H1 (cell line): ENCODE data around the gene NUDT3. TPM values are rescaled to one million over a fixed set of nuclear protein-coding genes. Genes with fewer than 3 reads are reported as not detected.

Experiments
- CTCF ChIA-PET: fragments of 300-600 bp; sonication (Branson Sonifier 250); formaldehyde crosslinking; loops from one replicate; lab custom pipeline; 2021; ENCODE audit not compliant: partially characterized antibody; lab: Charles Lee
- POLR2A ChIA-PET: fragments of 300-600 bp; sonication (Branson Sonifier 250); formaldehyde crosslinking; loops from one replicate; lab custom pipeline; 2021; ENCODE audit warnings: inconsistent platforms; ENCODE audit not compliant: partially characterized antibody; lab: Charles Lee
- DNase-seq, 2 experiments: peaks; one replicate each; pipeline versions ENCODE4 v3.0.0 to v3.0.0-alpha.2; 2010 to 2022; ENCODE audit warnings: low spot score in 2 of 2, low read depth in 1 of 2, mixed read lengths in 1 of 2
- FAIRE-seq: peaks from 2 replicates; lab custom pipeline; 2011; peaks lifted over from hg19 to GRCh38; lab: Jason Lieb, UNC
- H2AFZ ChIP-seq: 2 replicates; pipeline ENCODE4 v1.8.1; 2012; ENCODE audit warnings: low read length, inconsistent platforms
- H2AK5ac ChIP-seq: 2 replicates; pipeline ENCODE4 v1.6.1; 2013; ENCODE audit warnings: low read depth, low read length
- H2BK120ac ChIP-seq: replicated peaks from 2 replicates; pipeline ENCODE3; 2013; ENCODE audit warnings: low read depth, low read length, inconsistent platforms
- H2BK12ac ChIP-seq: 2 replicates; pipeline ENCODE4 v1.6.1; 2013; ENCODE audit warnings: low read depth, low read length
- H2BK15ac ChIP-seq: 2 replicates; pipeline ENCODE4 v1.6.1; 2013; ENCODE audit warnings: low read length
- H2BK20ac ChIP-seq: 2 replicates; pipeline ENCODE4 v1.6.1; 2013; ENCODE audit warnings: low read length
- H2BK5ac ChIP-seq: 2 replicates; pipeline ENCODE4 v1.6.1; 2013; ENCODE audit warnings: low read depth, low read length
- H3K14ac ChIP-seq: 2 replicates; pipeline ENCODE4 v1.6.1; 2013; ENCODE audit warnings: inconsistent platforms; ENCODE audit not compliant: insufficient read length
- H3K18ac ChIP-seq: 2 replicates; pipeline ENCODE4 v1.6.1; 2013; ENCODE audit warnings: low read length; ENCODE audit errors: extremely low read depth
- H3K23ac ChIP-seq: 2 replicates; pipeline ENCODE4 v1.6.1; 2013; ENCODE audit warnings: inconsistent platforms; ENCODE audit not compliant: insufficient read length
- H3K23me2 ChIP-seq: 2 replicates; pipeline ENCODE4 v1.6.1; 2013; ENCODE audit warnings: low read depth, low read length
- H3K27ac ChIP-seq: 2 replicates; pipeline ENCODE4 v1.6.1; 2011; ENCODE audit warnings: low read depth, low read length, inconsistent platforms
- H3K27me3 ChIP-seq, 4 experiments: replicated peaks in 1 of 4; 1 replicate in 1 of 4; 2 replicates in 3 of 4; pipeline versions ENCODE4 v1.6.1 to v1.8.1; 2011 to 2013; ENCODE audit warnings: low read length in 3 of 4, mild to moderate bottlenecking in 3 of 4, inconsistent platforms in 2 of 4, mixed read lengths in 2 of 4, moderate library complexity in 1 of 4; ENCODE audit not compliant: control insufficient read depth in 3 of 4, insufficient read depth in 3 of 4; ENCODE audit errors: extremely low read depth in 1 of 4
- H3K36me3 ChIP-seq, 4 experiments: 2 replicates each; pipeline versions ENCODE4 v1.6.1 to v1.8.1; 2011 to 2013; ENCODE audit warnings: mild to moderate bottlenecking in 4 of 4, low read length in 3 of 4, moderate library complexity in 2 of 4, control low read depth in 1 of 4, inconsistent platforms in 1 of 4; ENCODE audit not compliant: insufficient read depth in 4 of 4, control insufficient read depth in 2 of 4
- H3K4ac ChIP-seq: replicated peaks from 2 replicates; pipeline ENCODE3; 2013; ENCODE audit warnings: low read length, low read depth, mixed read lengths, inconsistent platforms; ENCODE audit not compliant: insufficient read length
- H3K4me1 ChIP-seq, 4 experiments: replicated peaks in 1 of 4; 1 replicate in 1 of 4; 2 replicates in 3 of 4; pipeline versions ENCODE4 v1.6.1 to v1.8.1; 2011 to 2013; ENCODE audit warnings: low read length in 3 of 4, inconsistent platforms in 2 of 4, mixed read lengths in 1 of 4; ENCODE audit not compliant: insufficient read depth in 4 of 4, control insufficient read depth in 3 of 4
- H3K4me2 ChIP-seq, 2 experiments: 2 replicates each; pipeline versions ENCODE4 v1.6.1 to v1.8.1; 2011 to 2013; ENCODE audit warnings: low read depth in 2 of 2, low read length in 2 of 2, control low read depth in 1 of 2, inconsistent platforms in 1 of 2, mild to moderate bottlenecking in 1 of 2; ENCODE audit not compliant: insufficient read depth in 1 of 2
- H3K4me3 ChIP-seq, 4 experiments: fragments of 200-600, 300-600 bp in 1 of 4; sonication (generic), shearing (Covaris generic), sonication (Bioruptor Twin) in 1 of 4; 2 replicates each; pipeline versions ENCODE4 v1.5.1 to v1.8.1; 2011 to 2016; ENCODE audit warnings: low read length in 4 of 4, low read depth in 3 of 4, control low read depth in 2 of 4, inconsistent platforms in 2 of 4, mild to moderate bottlenecking in 2 of 4, mixed read lengths in 1 of 4, moderate library complexity in 1 of 4; ENCODE audit not compliant: insufficient read depth in 2 of 4; ENCODE audit errors: extremely low read depth in 1 of 4
- H3K56ac ChIP-seq: replicated peaks from 2 replicates; pipeline ENCODE3; 2013; ENCODE audit warnings: low read depth, mild to moderate bottlenecking, mixed read lengths, low read length, inconsistent platforms; ENCODE audit not compliant: insufficient read length
- H3K79me1 ChIP-seq: 2 replicates; pipeline ENCODE4 v1.6.1; 2013; ENCODE audit warnings: low read depth, low read length, control low read depth
- H3K79me2 ChIP-seq, 2 experiments: 2 replicates each; pipeline versions ENCODE4 v1.6.1 to v1.8.1; 2012 to 2013; ENCODE audit warnings: low read length in 2 of 2, mild to moderate bottlenecking in 2 of 2, inconsistent platforms in 1 of 2; ENCODE audit not compliant: insufficient read depth in 2 of 2, control insufficient read depth in 1 of 2
- H3K9ac ChIP-seq, 4 experiments: replicated peaks in 1 of 4; 1 replicate in 1 of 4; 2 replicates in 3 of 4; pipeline versions ENCODE4 v1.6.1 to v1.8.1; 2011 to 2013; ENCODE audit warnings: low read depth in 3 of 4, low read length in 3 of 4, control low read depth in 2 of 4, mild to moderate bottlenecking in 2 of 4, moderate library complexity in 2 of 4, inconsistent platforms in 1 of 4; ENCODE audit errors: extremely low read depth in 1 of 4
- H3K9me3 ChIP-seq, 2 experiments: 2 replicates each; pipeline versions ENCODE4 v1.6.1 to v1.8.1; 2012 to 2013; ENCODE audit warnings: mild to moderate bottlenecking in 2 of 2, moderate library complexity in 2 of 2, control low read depth in 1 of 2, inconsistent platforms in 1 of 2, low read depth in 1 of 2, low read length in 1 of 2, mixed read lengths in 1 of 2; ENCODE audit not compliant: insufficient read depth in 2 of 2
- H4K20me1 ChIP-seq, 2 experiments: replicated peaks in 1 of 2; 2 replicates each; pipeline versions ENCODE3 to v1.8.1; 2011 to 2013; ENCODE audit warnings: inconsistent platforms in 2 of 2, low read length in 2 of 2, mild to moderate bottlenecking in 1 of 2; ENCODE audit not compliant: insufficient read depth in 2 of 2, control insufficient read depth in 1 of 2
- H4K5ac ChIP-seq: 2 replicates; pipeline ENCODE4 v1.6.1; 2013; ENCODE audit warnings: low read length, low read depth, mixed read lengths, inconsistent platforms; ENCODE audit not compliant: insufficient read length
- H4K8ac ChIP-seq: 2 replicates; pipeline ENCODE4 v1.8.0; 2013; ENCODE audit warnings: mild to moderate bottlenecking, moderate library complexity, low read length, inconsistent platforms; ENCODE audit not compliant: insufficient read depth; ENCODE audit errors: extremely low read depth
- H4K91ac ChIP-seq: replicated peaks from 2 replicates; pipeline ENCODE3; 2013; ENCODE audit warnings: low read length, mixed read lengths, inconsistent platforms; ENCODE audit not compliant: insufficient read length
- CHD1 ChIP-seq: IDR thresholded peaks from 2 replicates; pipeline ENCODE4 v1.6.1; 2012; ENCODE audit warnings: low read depth, low read length, improper control_type of control experiment
- polyA plus RNA-seq, 7 experiments: library from polyadenylated mRNA; depleted of rRNA in 3 of 7; stranded (reverse) in 5 of 7; unstranded in 2 of 7; fragments of >200 nt in 5 of 7; fragments of 200-250 nt in 2 of 7; gene quantifications; 1 replicate in 5 of 7; 2 replicates in 1 of 7; 4 replicates in 1 of 7; pipeline versions ENCODE4 v1.2.1 to v1.2.3, GENCODE V29; 2011 to 2013; ENCODE audit warnings: missing spikeins in 2 of 7, mixed read lengths in 2 of 7
- total RNA-seq: library from RNA; stranded (reverse); fragmentation: NEBNext Ultra II Directional; extraction: Animal tissue kit (Norgen Biotek cat#: 25700); gene quantifications from 2 replicates; pipeline ENCODE4 v1.2.1, GENCODE V29; 2021

NUDT3 gene
- total and polyA plus RNA-seq, 2 of the 8 experiments (the other 6 are each of a cell fraction or from before 2014, with no cell fraction given) = 14.1 to 36.9 TPM

DNA sequence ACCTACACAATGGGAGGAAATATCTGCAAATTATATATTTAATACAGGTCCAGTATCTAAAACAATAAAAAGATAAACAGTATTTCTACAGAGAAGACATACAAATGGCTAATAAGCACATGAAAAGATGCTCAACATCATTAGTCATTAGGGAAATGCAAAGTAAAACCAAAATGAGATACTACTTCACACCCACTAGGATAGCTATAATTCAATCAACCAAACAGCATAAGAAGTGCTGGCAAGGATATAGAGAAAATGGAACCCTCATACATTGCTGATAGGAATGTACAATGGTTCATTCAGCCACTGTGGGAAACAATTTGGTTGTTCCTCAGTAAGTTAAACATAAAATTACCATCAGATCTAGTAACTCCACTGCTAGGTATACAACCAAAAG is 48.7 kb downstream of the NUDT3 start:
- H3K23me2 ChIP-seq = no peaks in the 10 kb centered on the region
- no peak overlapping the region for H2AFZ ChIP-seq
- H3K4me3 ChIP-seq = no peak overlapping the region
- no peak overlapping the region for H4K91ac ChIP-seq
- H2AK5ac ChIP-seq = no peak overlapping the region
- peaks cover 0 to 4% of the 10 kb centered on the region in 2 experiments for H4K20me1 ChIP-seq
- no peak overlapping the region for H3K18ac ChIP-seq
- H2BK20ac ChIP-seq = no peak overlapping the region
- H3K9me3 ChIP-seq = no peaks in the 10 kb centered on the region
- no peak for DNase-seq
- no peak overlapping the region for H2BK15ac ChIP-seq
- H3K4me2 ChIP-seq = no peak overlapping the region
- no peaks in the 10 kb centered on the region for H3K4me1 ChIP-seq
- no peak overlapping the region for H2BK12ac ChIP-seq
- no peak overlapping the region for H3K9ac ChIP-seq
- no peak overlapping the region for H3K14ac ChIP-seq
- H3K56ac ChIP-seq = no peak overlapping the region
- no peak overlapping the region for H3K27ac ChIP-seq
- H3K36me3 ChIP-seq = peaks cover 0 to 4% (median under 1%) of the 10 kb centered on the region in 4 experiments; a peak in 1 of 8 replicates
- H3K23ac ChIP-seq = no peak overlapping the region
- peaks cover 0 to 27% of the 10 kb centered on the region in 2 experiments; a peak in 2 of 4 replicates for H3K79me2 ChIP-seq
- CTCF ChIA-PET = no interaction called here
- FAIRE-seq = no peak
- H2BK5ac ChIP-seq = no peak overlapping the region
- H4K5ac ChIP-seq = no peak overlapping the region
- H4K8ac ChIP-seq = no peak overlapping the region
- no peaks in the 10 kb centered on the region; the same call in 1 of the 2 replicates for H3K79me1 ChIP-seq
- no peaks in the 10 kb centered on the region for H3K27me3 ChIP-seq
- POLR2A ChIA-PET = no interaction called here
- H3K4ac ChIP-seq = no peak overlapping the region
- H2BK120ac ChIP-seq = no peak overlapping the region
- no peak for TF ChIP-seq CHD1
